GM12873 (cell line): ENCODE data around the gene KDM4C.

ENCODE experiments used
- TF ChIP-seq, protein P1 (sequence below): IDR thresholded peaks from 2 replicates; pipeline ENCODE4 v1.5.1; 2012; ENCODE audit warnings: low read depth, mild to moderate bottlenecking, moderate library complexity, low read length, control low read depth; ENCODE audit not compliant: insufficient read depth; ENCODE audit errors: missing control alignments

The KDM4C gene

DNA sequence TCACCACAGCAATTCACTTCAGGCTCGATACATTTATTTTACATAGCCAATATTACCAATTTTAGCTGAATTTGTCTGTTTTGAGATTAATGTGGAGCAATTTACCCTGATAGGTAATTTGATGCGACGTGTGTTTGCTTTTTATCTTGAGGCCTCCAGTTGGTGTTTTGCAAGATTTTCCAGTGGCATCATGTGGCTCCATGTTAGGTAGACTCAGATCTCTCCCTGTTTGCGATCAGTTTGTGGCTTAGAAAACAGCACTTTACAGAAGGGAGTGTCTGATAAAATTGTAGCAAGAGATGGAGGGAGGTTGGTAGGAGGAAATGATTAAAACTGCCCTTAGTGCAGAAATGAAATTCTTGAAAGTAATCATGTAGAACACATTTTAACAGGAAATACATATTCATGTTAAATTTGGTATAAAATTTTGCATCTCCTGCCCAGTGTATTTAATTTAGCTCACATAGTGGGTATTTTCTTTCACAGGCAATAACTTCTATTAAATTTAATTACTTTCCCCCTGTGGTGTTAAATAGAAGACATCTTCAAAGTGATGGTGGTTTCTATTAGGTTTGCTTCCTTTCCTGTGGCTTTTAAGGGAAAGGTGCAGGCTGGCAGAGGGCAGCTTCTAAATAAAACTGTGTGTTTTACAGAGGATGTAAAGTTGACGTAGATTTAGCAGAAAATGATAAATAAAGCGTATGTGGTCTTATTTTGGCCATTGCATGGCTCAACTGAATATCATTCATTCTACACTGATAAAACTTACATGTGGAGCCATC, 135.8 kb downstream of the KDM4C start:
- TF ChIP-seq, protein P1, sequence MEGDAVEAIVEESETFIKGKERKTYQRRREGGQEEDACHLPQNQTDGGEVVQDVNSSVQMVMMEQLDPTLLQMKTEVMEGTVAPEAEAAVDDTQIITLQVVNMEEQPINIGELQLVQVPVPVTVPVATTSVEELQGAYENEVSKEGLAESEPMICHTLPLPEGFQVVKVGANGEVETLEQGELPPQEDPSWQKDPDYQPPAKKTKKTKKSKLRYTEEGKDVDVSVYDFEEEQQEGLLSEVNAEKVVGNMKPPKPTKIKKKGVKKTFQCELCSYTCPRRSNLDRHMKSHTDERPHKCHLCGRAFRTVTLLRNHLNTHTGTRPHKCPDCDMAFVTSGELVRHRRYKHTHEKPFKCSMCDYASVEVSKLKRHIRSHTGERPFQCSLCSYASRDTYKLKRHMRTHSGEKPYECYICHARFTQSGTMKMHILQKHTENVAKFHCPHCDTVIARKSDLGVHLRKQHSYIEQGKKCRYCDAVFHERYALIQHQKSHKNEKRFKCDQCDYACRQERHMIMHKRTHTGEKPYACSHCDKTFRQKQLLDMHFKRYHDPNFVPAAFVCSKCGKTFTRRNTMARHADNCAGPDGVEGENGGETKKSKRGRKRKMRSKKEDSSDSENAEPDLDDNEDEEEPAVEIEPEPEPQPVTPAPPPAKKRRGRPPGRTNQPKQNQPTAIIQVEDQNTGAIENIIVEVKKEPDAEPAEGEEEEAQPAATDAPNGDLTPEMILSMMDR, result no peak

DNA sequence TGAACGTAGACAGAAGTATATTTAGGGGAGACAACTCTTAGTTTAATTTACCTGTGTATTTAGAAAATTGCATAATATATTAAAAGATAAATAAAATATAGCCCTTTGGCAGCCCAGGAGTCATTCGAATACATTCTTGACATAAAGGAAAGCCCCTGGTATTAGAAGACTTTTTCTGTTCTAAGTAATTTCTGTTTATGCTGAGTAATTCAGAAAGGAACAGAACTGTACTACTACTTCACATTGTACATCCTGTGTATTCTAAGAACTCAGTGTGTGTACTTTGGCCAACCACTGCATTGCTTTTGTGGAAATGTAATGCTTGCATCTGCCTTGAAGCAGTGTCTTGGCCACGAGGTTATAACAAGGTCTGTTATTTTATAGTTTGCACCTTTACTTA, 136.4 kb downstream of the KDM4C start:
- TF ChIP-seq, protein P1, result no peak

DNA sequence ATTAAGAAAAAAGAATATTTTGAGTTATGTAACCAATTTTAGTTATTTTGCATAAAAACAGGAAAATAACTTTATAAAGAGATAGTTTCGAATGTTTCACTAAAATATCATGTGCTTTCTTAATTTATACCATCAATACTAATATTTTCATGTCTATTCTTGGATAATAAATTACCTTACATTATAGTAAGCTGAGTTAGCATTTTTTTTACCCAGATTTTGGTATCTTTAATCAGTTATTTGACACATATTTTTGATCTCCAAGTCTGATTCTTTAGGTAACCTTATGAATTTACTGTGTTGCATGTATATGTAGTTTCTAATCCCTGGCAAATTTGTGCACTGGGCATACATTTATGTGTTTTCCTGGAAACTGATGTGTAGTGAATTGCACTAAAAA, 138.0 kb downstream of the KDM4C start:
- TF ChIP-seq, protein P1, result no peak

DNA sequence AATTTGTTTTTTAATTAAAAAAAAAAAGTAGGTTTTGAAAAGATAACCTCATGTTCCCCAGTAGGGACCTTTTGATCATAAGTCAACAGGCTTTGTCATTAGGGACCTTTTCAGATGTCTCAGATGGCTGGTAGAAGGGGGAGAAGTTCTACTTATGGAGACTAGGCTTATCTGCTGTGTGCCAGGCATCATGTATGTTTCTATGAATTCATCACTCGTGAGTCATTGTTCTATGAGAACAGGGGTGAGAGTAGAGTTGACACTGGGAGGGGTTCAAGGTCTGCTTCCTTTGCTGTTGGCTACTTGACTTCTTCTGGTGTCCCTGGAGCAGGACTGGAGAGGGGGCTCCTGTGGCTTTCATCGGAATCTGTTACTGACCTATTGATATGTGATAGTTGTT, 138.8 kb downstream of the KDM4C start:
- TF ChIP-seq, protein P1, result no peak

DNA sequence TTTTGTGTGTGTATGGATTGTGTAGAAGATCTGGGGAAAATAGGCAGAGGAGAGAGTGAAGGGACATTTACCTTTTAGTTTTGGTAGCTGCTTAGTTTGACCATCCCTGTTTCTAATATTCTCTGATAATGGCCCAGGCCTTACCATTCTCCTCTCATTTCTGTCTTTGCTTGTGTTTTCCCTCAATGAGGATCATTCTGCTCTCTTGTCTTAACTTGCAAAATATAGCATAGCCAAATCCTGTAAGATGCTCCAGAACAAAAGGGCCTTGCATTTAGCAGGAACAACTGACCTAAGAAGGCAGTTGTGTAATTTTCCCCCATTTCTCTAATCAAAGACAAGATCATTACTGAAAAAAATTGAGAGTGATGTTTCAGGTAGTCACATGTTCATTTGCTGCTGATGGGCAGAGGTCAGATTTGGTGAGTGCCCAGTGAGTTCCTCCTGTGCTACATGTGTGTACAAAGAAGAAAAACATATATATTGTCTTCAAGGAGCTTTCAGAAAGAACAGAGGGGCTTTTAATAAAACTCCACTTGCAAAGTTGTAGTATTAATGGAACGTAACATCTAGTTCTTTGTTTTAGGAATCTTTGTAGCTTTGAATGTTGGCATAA, 139.5 kb downstream of the KDM4C start:
- TF ChIP-seq, protein P1, result no peak

DNA sequence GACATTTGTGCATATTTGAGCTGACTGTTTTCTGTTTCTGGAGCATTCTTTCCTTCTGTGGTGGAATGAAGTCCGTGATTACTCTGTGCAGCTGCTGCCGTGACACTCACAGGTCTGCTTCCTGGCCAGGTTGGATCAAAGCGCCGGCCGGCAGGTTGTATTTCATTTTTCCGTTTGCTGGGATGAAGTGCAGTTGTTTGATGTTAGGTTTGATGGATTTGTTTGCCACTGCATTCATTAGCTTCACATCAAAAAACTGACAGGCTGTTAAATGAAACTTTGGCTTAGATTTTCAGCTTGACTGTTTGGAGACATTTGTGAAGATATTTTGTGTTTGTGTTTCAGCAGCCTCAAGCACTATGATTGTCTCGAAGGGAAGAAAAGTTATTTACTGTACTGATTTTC, 140.1 kb downstream of the KDM4C start:
- TF ChIP-seq, protein P1, result no peak

DNA sequence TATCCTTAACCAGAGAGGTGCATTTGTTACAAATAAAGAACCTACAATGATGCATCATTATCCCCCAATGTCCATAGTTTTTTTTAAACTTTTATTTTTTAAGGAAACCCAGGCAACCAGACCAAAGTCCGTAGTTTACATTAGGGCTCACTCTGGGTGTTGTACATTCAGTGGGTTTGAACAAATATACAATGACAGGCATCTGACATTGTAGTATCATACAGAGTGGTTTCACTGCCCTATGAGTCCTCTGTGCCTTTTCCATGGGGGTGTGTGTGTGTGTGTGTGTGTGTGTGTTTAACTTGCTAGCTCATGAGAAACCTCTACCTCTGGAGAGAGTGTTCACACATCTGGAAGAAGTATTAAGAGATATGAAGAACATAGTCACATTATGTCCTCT, 141.5 kb downstream of the KDM4C start:
- TF ChIP-seq, protein P1, result no peak
